ENCODE measurements around the gene SPIRE1.
"Not testable (repeated sequence)": the region's sequence is repeated elsewhere in the genome, so short reads cannot be mapped to it uniquely, and the experiment has no call there.

Gene SPIRE1

GRCh38 chr18:12567849-12568248 is 90.1 kb downstream of the SPIRE1 start:
- H3K4me3 Mint-ChIP-seq: no peak overlapping the region
- no peaks in the 10 kb centered on the region for H3K36me3 Mint-ChIP-seq (ENCODE audit: low read depth)
- H3K27ac Mint-ChIP-seq: no peak overlapping the region
- H3K9me3 Mint-ChIP-seq: no peaks in the 10 kb centered on the region
- H3K27me3 Mint-ChIP-seq: peaks cover 11% of the 10 kb centered on the region
- no peaks in the 10 kb centered on the region for H3K4me1 Mint-ChIP-seq
- DNase-seq (no peak), ATAC-seq (no peak)

GRCh38 chr18:12564861-12565260 is 93.0 kb downstream of the SPIRE1 start:
- no peaks in the 10 kb centered on the region for H3K4me1 Mint-ChIP-seq
- H3K4me3 Mint-ChIP-seq: no peak overlapping the region
- H3K36me3 Mint-ChIP-seq (ENCODE audit: low read depth): no peaks in the 10 kb centered on the region
- ATAC-seq (no peak), DNase-seq (no peak)
- no peaks in the 10 kb centered on the region for H3K9me3 Mint-ChIP-seq
- H3K27me3 Mint-ChIP-seq: peaks cover 14% of the 10 kb centered on the region
- H3K27ac Mint-ChIP-seq: no peak overlapping the region

- no peak for DNase-seq
- H3K4me1 Mint-ChIP-seq: no peaks in the 10 kb centered on the region
- no peaks in the 10 kb centered on the region for H3K36me3 Mint-ChIP-seq (ENCODE audit: low read depth)
- no peak overlapping the region for H3K27ac Mint-ChIP-seq
- no peak overlapping the region for H3K4me3 Mint-ChIP-seq
- no peaks in the 10 kb centered on the region for H3K9me3 Mint-ChIP-seq
- peaks cover 14% of the 10 kb centered on the region for H3K27me3 Mint-ChIP-seq
- no peak for ATAC-seq
Observed at GRCh38 chr18:12564378-12564777, 93.5 kb downstream of the SPIRE1 start.

DNA sequence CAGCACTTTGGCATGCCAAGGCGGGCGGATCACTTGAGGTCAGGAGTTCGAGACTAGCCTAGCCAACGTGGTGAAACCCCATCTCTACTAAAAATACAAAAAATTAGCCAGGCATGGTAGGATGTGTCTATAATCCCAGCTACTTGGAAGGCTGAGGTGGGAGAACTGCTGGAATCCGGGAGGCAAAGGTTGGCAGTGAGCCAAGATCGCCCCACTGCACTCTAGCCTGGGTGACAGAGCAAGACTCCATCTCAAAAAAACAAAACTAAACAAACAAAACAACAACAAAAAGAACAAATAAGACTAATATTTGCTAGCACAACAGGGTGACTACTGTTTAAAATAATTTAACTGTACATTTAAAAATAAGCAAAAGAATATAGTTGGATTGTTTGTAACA is 97.3 kb downstream of the SPIRE1 start:
- H3K27me3 Mint-ChIP-seq: peaks cover 10% of the 10 kb centered on the region
- H3K9me3 Mint-ChIP-seq; ATAC-seq; H3K27ac Mint-ChIP-seq; H3K4me3 Mint-ChIP-seq; H3K36me3 Mint-ChIP-seq (ENCODE audit: low read depth); H3K4me1 Mint-ChIP-seq; DNase-seq: not testable (repeated sequence)

GRCh38 chr18:12559319-12559718 is 98.6 kb downstream of the SPIRE1 start:
- Mint-ChIP-seq H3K36me3 (ENCODE audit: low read depth) (peaks cover 1% of the 10 kb centered on the region), H3K27me3 (peaks cover 4% of the 10 kb centered on the region), H3K4me3 (no peak overlapping the region), H3K4me1 (no peaks in the 10 kb centered on the region), H3K27ac (no peak overlapping the region), H3K9me3 (peaks cover 4% of the 10 kb centered on the region)
- no peak for DNase-seq
- ATAC-seq: no peak

- no peaks in the 10 kb centered on the region for H3K4me1 Mint-ChIP-seq
- H3K27ac Mint-ChIP-seq: no peak overlapping the region
- peaks cover 1% of the 10 kb centered on the region for H3K36me3 Mint-ChIP-seq (ENCODE audit: low read depth)
- ATAC-seq (no peak), DNase-seq (no peak)
- H3K27me3 Mint-ChIP-seq: peaks cover 4% of the 10 kb centered on the region
- H3K9me3 Mint-ChIP-seq: peaks cover 7% of the 10 kb centered on the region
- no peak overlapping the region for H3K4me3 Mint-ChIP-seq
Observed at GRCh38 chr18:12556946-12557806, 100.7 kb downstream of the SPIRE1 start.

DNA sequence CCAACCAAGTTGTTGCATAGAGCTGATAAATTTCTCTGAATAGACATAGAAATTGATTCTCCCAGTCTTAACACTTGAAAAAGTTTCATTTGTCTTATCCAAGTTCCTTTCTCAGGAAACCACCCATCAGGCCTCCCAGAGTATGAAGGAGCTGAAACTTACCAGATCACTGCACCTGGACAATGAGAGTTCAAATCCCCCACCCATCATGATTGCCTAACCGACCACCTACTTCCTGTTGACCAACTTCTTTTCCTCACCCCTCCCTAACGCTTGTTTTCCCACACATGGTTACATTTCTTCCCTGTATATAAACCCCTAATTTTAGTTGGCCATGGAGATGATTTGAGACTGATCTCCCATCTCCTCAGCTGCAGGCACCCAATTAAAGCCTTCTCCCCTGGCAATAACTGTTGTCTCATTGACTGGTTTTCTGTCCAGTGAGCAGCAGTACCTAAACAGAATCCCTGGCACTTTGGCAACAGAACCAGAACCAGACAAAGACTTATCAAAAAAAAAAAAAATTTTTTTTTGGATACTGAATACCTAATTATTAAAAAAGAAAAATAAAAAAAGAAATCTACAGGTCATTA is 103.0 kb downstream of the SPIRE1 start:
- H3K27ac Mint-ChIP-seq: no peak overlapping the region
- no peak overlapping the region for H3K4me3 Mint-ChIP-seq
- no peak for DNase-seq
- peaks cover 1% of the 10 kb centered on the region for H3K36me3 Mint-ChIP-seq (ENCODE audit: low read depth)
- H3K4me1 Mint-ChIP-seq: no peaks in the 10 kb centered on the region
- H3K27me3 Mint-ChIP-seq: peaks cover 5% of the 10 kb centered on the region
- H3K9me3 Mint-ChIP-seq: peaks cover 7% of the 10 kb centered on the region
- no peak for ATAC-seq

DNA sequence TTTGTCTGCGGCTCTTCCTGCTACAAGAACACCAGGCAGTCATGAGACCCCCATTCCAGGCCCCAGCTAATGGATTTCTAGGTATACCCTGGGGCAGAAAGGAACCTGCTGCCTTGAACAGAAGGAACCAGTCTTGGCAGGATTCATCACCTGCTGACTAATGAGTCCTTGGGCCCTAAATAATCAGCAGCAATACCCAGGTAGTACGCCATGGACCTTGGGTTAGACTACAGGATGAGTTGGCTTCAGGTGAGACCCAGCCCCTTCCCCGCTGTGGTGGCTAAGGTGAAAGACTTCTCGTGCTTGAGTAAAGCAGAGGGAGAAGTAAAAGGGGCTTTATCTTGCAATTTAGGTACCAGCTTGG is 105.0 kb downstream of the SPIRE1 start:
- peaks cover 5% of the 10 kb centered on the region for H3K27me3 Mint-ChIP-seq
- H3K4me3 Mint-ChIP-seq: no peak overlapping the region
- peaks cover 1% of the 10 kb centered on the region for H3K36me3 Mint-ChIP-seq (ENCODE audit: low read depth)
- no peak overlapping the region for H3K27ac Mint-ChIP-seq
- H3K4me1 Mint-ChIP-seq: no peaks in the 10 kb centered on the region
- H3K9me3 Mint-ChIP-seq: peaks cover 7% of the 10 kb centered on the region
- ATAC-seq: no peak
- DNase-seq: no peak

DNA sequence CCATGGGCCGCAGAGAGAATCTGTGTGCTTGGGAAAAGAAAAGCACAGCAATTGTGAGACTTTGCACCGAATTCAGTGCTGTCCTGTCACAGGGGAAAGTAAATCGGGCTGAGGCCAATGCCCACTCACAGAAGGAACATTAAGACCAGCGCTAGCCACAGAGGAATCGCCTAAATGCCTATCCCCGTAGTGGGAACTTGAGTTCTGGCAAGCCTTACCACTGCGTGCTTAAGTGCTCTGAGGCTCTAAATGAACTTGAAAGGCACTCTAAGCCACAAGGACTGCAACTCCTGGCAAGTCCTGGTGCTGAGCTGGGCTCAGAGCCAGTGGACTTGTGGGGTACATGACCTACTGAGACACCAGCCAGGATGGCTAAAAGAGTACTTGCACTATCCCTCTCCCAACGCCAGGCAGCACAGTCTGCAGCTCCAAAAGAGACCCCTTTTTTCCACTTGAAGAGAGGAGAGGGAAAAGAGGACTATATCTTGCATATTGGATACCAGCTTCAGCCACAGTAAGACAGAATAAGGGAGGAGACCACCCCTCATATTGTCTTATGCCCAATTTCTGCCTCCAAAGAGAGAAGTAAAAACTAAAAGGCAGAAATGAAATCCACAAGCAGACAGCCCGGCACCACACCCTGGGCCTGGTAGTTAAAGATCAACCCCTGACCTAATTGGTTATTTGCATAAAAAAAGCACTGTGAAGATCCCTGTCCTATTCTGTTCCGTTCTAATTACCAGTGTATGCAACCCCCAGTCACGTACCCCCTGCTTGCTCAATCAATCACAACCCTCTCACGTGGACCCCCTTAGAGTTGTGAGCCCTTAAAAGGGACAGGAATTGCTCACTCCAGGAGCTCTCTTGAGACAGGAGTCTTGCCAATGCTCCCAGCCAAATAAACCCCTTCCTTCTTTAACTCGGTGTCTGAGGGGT is 105.7 kb downstream of the SPIRE1 start:
- DNase-seq; H3K9me3 Mint-ChIP-seq; H3K27me3 Mint-ChIP-seq; H3K4me3 Mint-ChIP-seq; H3K36me3 Mint-ChIP-seq (ENCODE audit: low read depth); ATAC-seq; H3K27ac Mint-ChIP-seq; H3K4me1 Mint-ChIP-seq: not testable (repeated sequence)

- not testable (repeated sequence) for H3K4me1 Mint-ChIP-seq
Observed at GRCh38 chr18:12551466-12551865, 106.4 kb downstream of the SPIRE1 start.

GRCh38 chr18:12543697-12544096 is 114.2 kb downstream of the SPIRE1 start:
- DNase-seq: no peak
- H3K27ac Mint-ChIP-seq: no peak overlapping the region
- peaks cover 5% of the 10 kb centered on the region for H3K27me3 Mint-ChIP-seq
- H3K4me3 Mint-ChIP-seq: no peak overlapping the region
- peaks cover 33% of the 10 kb centered on the region for H3K9me3 Mint-ChIP-seq
- no peak for ATAC-seq
- peaks cover 3% of the 10 kb centered on the region for H3K36me3 Mint-ChIP-seq (ENCODE audit: low read depth)
- H3K4me1 Mint-ChIP-seq: peaks cover 4% of the 10 kb centered on the region

More at GRCh38 chr18:12551466-12551865, 106.4 kb downstream of the SPIRE1 start:
- not testable (repeated sequence) for H3K4me3 Mint-ChIP-seq; H3K27ac Mint-ChIP-seq; DNase-seq; H3K36me3 Mint-ChIP-seq (ENCODE audit: low read depth); H3K9me3 Mint-ChIP-seq; ATAC-seq; H3K27me3 Mint-ChIP-seq

- Mint-ChIP-seq H3K27ac (no peak overlapping the region), H3K4me1 (peaks cover 4% of the 10 kb centered on the region), H3K27me3 (peaks cover 3% of the 10 kb centered on the region), H3K9me3 (peaks cover 35% of the 10 kb centered on the region), H3K36me3 (ENCODE audit: low read depth) (peaks cover 3% of the 10 kb centered on the region), H3K4me3 (no peak overlapping the region)
- no peak for DNase-seq
- no peak for ATAC-seq
Observed at GRCh38 chr18:12540751-12541150, 117.2 kb downstream of the SPIRE1 start.

GRCh38 chr18:12539158-12539557 is 118.7 kb downstream of the SPIRE1 start:
- H3K27ac Mint-ChIP-seq; H3K4me1 Mint-ChIP-seq; H3K27me3 Mint-ChIP-seq; DNase-seq; H3K4me3 Mint-ChIP-seq; ATAC-seq; H3K36me3 Mint-ChIP-seq (ENCODE audit: low read depth): not testable (repeated sequence)
- H3K9me3 Mint-ChIP-seq: peaks cover 35% of the 10 kb centered on the region

GRCh38 chr18:12534820-12535219 is 123.1 kb downstream of the SPIRE1 start:
- Mint-ChIP-seq H3K36me3 (ENCODE audit: low read depth) (no peaks in the 10 kb centered on the region), H3K4me1 (no peaks in the 10 kb centered on the region), H3K27me3 (no peaks in the 10 kb centered on the region), H3K4me3 (no peak overlapping the region), H3K9me3 (peaks cover 5% of the 10 kb centered on the region), H3K27ac (no peak overlapping the region)
- ATAC-seq (no peak), DNase-seq (no peak)

All from activated naive CD8-positive, alpha-beta T cell treated with anti-CD3 and anti-CD28 coated beads, Interleukin-2, amount 50 U/mL, for 24 hours (primary cell).